GM12872 (cell line): ENCODE measurements around the gene FLT1.

Experiments used
- CTCF ChIP-seq: IDR thresholded peaks from 3 replicates; pipeline ENCODE4 v1.5.1; 2011; ENCODE audit warnings: low read depth, mild to moderate bottlenecking, low read length, moderate library complexity; ENCODE audit not compliant: insufficient read depth

The FLT1 gene

GRCh38 chr13:28251466-28251865 lies 243.5 kb downstream of the FLT1 start:
- TF ChIP-seq CTCF, result no peak

GRCh38 chr13:28250542-28250941 lies 244.4 kb downstream of the FLT1 start:
- TF ChIP-seq CTCF, result no peak
